NCI-H2196 treated with DMSO at 0.1 percent for 48 hours (cell line): ENCODE measurements around the gene GLMN.

Experiments used
- DNase-seq: peaks from one replicate; lab custom pipeline; 2025; ENCODE audit not compliant: unreplicated experiment; lab: John Stamatoyannopoulos, UW

GLMN gene, protein sequence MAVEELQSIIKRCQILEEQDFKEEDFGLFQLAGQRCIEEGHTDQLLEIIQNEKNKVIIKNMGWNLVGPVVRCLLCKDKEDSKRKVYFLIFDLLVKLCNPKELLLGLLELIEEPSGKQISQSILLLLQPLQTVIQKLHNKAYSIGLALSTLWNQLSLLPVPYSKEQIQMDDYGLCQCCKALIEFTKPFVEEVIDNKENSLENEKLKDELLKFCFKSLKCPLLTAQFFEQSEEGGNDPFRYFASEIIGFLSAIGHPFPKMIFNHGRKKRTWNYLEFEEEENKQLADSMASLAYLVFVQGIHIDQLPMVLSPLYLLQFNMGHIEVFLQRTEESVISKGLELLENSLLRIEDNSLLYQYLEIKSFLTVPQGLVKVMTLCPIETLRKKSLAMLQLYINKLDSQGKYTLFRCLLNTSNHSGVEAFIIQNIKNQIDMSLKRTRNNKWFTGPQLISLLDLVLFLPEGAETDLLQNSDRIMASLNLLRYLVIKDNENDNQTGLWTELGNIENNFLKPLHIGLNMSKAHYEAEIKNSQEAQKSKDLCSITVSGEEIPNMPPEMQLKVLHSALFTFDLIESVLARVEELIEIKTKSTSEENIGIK

DNA sequence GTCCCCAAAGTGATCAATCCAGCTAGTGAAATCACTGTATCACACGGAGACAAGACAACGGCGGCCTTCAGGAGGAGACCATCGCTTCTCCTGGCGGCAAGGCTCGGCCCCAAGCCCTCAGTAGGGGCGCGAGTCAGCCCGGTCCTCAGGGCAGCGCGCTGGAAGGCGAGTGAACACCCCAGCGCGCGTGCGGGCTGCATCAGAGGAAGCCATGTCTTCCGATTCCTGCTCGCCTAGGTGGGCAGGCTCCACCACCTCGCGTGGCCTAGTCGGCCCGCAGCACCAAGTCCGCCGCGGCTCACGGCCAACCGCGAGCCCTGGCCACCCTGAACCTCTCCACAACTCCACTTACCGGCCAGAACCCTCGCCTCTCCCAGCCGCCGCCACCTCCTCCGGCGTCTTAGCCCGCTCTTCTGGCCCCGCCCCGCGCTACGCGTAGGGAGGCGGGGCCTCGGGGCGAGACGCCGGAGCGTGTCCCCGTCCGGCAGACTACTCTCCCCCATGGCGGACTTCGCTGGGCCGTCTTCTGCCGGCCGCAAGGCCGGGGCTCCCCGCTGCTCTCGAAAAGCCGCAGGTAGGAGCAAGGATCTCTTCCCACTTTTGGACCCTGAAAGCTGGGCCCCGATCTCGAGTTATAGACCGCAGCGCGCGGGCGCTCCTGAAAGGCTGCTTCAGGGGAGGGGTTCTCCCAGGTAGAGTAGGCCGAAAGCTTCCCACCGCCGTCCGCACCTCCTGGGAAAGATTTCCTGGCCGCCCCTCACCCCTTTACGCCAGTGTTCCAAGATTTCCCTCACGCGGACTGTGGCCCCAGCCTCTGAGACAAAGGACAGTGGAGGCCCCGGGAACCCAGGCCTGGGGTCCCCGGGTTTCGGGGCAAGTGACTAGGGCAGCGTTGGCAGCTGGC is at the start of gene GLMN, which contains the start of gene RPAP2:
GLMN (minus strand) TSS at position 415 of the 904 bp plus-strand sequence. CDS start 988 bp downstream, outside the sequence.
RPAP2 (plus strand) TSS at position 487 of the 904 bp plus-strand sequence; CDS start at position 502, 15 bp downstream.
- DNase-seq = peak; percentile 72

DNA sequence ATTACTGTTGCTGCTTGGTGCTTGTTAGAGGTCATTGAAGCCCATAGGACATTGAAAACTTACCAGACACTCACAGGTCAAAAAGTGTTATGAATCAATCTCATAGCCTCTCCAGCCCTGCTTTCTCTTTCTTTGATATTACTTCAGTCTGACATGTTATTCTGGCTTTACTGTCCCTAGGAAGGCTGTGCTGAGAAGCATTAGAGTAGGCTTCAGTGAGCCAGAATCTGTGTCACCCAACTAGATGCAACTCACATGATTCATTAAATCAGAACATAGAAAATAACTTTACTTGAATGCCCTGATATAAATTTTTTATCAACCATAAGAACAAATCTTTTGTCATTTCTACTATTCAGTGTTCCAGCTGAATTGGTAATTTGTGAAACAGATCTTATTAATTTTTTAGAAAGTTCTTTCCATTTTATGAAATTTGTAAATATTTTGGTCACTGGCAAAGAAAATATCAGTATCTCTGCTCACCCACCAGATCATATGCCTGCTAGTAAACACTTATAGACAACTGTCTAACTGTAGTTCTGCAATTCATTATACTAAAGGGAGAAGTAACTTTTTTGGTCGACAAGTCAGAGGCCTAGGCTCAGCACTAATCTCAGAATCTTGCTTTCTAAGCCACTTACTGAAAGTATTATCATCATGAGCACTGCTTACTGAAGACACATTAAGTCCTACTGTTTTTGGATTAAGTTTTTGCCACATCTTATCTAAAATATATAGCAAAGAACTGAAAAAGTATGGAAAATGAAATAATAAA is 48.3 kb upstream of the GLMN start:
- DNase-seq = no peak

DNA sequence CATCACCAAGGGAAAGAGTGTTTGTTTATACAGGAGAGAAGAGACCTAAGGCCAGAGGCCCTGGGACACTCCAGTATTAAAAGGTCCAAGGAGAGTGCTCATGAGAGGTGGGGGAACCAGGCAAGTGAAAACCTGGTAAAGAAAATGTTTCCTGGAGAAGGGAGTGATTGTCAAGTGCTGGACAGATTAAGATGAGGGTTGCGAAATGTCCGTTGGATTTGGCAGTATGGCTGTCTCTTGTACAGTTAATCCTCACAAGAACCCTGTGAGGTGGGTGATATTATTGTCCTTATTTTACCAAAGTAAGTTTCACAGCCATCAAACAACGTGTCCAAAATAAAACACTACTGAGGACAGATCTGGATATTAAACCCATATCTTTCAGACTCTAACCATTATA is 44.3 kb upstream of the GLMN start:
- DNase-seq = no peak

DNA sequence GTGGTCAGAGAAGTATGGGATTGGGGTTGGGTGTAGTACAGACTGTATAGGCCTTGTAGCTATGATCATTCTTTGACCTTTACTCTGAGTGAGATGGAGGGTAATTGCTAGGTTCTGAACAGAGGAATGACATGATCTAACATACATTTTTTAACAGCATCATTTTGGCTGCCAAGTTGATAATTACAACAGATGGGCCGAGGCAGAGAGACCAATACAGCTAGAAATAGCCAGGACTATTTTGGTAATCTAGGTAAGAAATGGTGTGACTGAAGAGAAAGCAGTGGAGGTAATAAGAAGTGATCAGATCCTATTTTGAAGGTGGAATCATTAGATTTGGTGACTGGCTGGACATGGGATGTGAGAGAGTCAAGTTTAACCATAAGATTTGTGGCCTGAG is 43.6 kb upstream of the GLMN start:
- DNase-seq = no peak

DNA sequence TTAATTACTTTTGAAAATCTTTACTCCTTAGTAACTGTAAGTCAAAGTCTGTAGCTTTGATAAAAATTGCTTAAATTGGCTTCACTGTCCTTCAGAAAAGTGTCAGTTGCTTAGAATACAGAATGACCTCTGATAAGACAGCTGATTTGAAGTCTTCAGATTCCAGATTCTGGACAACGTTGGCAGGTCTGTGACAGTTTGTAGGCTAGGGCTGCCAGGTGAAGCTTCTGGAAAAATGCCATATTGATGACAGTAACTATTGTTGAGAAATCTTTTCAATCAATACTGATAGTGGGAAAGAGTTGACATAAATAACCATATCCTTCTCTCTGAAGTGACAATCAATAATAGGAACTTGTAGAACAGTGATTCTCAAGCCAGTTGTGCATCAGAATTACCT is 41.4 kb upstream of the GLMN start:
- no peak for DNase-seq

DNA sequence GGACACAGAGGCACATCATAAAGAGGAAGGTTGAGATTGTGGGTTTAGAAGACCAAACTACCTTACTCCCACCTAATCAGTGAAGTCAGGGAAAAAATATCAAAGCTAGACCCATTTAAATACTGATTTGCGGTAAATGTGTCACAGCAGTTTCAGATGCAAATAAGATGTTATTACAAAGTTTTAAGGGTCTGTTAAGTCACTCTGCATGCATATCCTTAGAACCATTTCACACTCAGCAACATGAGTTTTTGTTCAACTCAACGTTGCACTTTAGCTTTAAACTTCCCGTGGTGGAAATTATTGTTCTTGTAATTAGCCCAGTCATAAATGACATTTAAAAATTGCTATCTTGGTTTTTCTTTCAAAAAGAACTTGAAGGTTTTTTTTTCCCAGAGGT is 34.9 kb upstream of the GLMN start:
- DNase-seq = no peak

DNA sequence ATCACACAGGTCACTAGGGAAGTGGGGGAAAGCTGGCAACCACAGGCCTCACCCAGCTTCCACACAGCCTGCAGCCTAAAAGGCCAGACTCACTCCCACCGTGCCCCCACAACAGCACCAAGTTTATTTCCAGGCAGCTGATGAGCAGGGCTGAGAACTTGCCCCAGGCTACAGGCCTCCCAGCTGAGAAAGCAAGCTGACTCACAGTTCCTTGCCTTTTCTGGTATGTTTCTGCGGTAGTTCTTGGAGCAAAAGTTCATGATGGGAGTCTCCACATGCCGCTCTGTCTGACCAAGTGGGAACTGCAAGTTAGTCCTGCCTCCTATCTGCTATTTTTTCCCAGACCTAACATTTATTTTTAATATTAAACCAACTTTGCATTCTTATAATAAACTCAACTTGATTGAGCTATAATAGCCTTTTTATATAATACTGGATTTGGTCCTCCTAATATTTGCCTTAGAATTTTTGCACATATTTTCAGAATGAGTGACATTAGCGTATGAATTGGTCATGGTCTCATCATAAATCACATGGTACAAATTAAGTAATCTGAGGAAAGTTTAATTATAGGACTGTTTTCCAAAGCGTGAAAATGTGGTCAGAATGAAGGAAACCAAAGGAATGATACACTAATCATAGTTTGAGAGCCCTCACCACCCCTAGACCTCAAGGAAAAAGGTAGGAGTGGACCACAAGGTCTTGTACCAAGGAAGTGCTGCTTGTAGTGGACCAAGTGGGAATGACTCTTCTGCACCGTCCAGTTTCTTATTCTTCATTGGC is 30.8 kb upstream of the GLMN start:
- no peak for DNase-seq

DNA sequence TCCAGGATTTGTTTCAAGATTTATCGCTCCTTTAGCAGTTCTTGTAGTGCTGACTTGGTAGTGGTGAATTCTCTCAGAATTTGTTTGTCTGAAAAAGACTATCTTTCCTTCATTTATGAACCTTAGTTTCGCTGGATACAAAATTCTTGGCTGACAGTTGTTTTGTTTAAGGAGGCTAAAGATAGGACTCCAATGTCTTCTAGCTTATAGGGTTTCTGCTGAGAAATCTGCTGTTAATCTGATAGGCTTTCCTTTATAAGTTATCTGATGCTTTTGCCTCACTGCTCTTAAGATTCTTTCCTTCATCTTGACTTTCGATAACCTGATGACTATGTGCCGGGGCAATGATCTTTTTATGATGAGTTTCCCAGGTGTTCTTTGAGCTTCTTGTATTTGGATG is 29.0 kb upstream of the GLMN start:
- no peak for DNase-seq

DNA sequence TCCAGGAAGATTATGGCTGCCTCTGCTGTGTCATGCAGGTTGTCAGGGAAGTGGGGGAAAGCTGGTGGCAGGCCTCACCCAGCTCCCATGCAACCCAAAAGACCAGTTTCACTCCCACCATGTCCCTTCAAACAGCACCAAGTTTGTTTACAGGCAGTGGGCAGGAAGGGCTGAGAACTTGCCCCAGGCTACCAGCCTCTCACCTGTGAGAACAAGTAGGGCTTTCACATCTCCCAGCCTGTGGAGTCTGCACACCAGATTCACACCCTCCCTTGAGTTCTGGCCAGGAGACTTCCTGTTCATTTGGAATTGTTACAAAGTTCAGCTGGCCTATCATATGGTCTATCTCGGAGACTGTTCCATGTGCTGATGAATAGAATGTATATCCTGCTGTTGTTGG is 27.9 kb upstream of the GLMN start:
- DNase-seq = no peak

DNA sequence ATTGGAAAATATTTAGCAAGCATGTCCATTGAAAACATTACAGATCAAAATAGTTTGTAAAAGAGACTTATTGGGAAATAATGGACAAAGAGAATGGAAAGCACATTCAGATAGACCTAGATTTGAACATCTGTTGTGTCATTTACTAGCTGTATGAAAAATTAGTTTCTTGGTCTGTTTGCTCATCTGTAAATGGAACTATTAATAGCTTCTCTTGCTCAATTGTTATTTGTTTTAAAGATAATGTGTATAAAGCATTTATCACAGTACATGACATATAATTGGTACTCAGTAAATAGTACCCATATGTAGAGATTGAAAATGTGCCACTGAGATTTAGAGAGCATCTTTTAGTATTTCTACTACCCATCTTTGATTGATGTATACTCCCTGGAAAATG is 26.0 kb upstream of the GLMN start:
- DNase-seq = no peak

DNA sequence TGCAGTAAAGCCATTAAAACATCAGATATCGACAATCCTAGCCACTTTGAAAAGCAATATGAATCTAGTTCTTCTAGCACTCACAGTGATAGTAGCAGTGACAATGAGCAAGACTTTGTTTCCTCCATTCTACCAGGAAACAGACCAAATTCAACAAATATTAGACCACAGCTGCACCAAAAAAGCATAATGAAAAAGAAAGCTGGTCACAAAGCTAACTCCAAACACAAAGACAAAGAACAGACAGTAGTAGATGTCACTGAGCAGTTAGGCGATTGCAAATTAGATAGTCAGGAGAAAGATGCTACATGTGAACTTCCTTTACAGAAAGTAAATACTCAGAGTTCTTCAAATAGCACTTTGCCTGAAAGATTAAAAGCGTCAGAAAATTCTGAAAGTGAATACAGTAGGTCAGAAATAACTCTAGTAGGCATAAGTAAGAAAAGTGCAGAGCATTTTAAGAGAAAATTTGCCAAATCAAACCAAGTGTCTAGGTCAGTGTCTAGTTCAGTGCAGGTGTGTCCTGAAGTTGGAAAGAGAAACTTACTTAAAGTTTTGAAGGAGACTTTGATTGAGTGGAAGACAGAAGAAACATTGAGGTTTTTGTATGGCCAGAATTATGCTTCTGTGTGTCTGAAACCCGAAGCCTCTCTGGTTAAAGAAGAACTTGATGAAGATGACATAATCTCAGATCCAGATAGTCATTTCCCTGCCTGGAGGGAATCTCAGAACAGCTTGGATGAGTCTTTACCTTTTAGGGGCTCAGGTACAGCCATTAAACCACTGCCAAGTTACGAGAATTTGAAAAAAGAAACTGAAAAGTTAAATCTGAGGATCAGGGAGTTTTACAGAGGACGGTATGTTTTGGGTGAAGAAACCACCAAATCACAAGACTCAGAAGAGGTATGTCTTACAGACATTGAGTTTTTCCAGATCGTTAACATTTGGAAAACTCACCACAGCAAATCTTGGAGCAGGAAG is 25.0 kb upstream of the GLMN start:
- no peak for DNase-seq

DNA sequence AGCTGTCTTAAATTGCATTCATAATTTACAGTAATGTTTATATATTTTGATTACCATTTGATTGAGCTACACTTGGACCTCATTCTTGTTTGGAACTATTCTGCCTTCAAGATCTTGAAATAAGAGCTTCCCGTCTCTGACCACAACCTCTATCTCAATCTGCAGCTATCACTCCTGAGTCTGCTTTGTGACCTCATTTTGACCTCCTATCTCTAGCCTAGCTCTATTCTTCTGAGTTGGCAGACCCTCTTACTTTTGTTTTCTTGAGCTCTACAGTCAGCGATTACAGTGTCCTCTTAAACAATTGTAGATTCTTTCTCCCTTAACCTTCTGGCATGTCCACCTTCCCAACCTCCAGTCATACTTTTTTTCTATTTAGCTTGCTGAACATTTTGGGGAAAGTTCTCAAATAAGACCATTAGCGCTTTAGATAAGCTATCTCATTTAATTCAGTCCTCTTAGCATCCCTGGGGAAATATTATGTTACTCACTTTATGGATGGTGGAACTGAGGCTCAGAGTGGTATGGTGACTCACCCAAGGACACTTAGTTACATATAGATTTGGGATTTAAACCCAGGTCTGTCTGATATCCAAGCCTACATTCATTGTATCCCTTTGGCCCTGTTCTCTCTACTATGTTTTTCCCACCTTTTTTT is 19.2 kb upstream of the GLMN start:
- no peak for DNase-seq

DNA sequence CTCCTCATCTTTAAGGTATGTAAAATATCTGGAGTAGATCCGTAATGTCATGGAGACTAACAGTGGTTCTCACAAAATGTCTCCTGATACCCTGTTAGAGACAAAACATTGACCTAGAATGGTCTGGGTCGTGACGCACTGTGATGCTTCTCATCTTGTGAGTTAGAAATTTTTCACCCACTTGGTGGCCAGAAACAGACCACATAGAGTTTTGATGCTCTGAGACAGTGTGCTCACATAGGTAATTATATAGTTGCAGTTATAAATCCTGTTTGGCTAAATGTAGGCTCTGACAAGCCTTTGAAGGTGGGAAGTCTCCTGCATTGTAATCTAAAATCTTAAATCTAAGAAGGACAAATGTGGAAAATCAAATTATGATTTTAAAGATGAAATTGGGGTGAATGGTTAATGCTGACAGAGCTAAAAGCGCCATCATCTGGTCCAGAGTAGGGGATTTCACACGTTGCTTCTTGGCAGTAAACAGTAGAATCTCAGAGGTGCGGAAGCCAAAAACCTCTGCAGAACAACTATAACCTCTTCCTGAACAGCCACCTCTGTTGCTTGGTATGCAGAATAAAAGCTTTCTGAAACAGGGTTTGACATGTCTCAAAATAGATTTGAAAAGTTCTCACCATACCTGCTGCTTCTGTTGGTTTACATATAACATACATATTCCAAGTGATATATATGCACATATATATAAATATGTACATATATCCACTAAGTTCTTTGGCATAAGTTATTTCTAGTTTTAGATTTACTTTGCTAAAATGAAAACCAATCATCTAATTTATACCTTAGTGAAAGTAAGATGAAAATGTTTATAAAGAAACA is 17.2 kb upstream of the GLMN start:
- DNase-seq = no peak

DNA sequence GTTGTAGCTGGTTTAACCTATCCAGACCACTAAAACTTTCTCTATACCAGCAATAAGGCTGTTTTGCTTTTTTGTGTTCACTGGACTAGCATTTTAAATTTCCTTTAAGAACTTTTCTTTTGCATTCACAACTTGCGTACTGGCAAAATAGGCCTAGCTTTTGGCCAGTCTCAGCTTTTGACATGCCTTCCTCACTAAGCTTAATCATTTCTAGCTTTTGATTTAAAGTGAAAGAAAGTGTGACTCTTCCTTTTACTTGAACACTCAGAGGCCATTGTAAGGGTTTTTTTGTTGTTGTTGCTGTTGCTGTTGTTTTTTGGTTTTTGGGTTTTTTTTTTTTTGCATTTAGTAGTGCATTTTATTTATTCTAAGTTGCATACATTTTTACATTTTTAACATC is 15.2 kb upstream of the GLMN start:
- DNase-seq = no peak

DNA sequence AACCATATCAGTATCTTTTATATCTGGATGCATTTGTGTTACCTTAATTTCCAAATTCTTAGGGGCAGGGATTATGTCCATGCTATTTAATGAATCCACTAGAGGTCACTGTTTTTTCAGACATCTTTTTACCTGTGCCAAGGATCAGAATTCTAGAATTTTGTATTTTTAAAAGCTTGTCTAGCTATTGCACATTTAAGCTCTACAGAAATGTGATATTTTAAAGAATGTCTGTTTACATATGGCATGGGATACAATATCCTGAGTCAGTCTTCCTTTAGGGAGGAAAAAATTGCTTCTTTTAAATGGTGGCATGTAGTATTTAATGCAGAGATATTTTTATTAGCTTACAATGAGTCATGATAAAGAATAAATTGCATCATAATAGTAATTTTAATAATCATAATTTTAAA is 11.4 kb upstream of the GLMN start:
- peak; percentile 45 for DNase-seq

DNA sequence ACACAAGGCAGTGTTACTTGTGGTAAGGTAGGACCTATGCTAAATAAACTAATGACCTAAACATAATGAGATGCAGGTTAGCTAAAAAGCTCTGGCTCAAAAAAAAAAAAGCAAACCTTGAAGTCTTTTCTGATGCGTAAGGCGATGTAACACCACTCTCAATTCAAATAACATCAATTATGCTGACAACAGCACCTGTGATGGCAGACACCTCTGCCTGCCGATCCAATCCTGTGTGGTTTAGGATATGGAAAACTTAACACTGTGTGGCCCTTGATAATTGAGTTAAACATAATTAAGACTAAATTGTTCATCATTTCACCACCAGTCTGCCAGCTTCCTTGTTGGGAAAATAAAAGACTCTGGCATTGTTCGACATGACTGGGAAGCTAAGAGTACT is 9.2 kb upstream of the GLMN start:
- DNase-seq = no peak

DNA sequence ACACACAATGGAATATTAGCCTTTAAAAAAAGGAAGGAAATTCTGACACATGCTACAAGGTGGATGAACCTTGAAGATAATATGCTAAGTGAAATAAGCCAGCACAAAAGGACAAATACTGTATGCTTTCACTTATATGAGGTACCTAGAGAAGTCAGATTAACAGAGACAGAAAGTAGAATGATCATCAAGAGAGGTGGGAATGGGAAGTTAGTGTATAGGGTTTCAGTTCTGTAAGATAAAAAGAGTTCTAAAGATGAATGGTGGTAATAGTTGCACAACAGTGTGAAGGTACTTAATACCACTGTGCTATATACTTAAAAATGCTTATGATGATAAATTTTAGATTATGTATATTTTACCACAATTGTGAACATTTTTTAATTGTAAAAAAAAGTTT is 7.2 kb upstream of the GLMN start:
- DNase-seq = no peak

DNA sequence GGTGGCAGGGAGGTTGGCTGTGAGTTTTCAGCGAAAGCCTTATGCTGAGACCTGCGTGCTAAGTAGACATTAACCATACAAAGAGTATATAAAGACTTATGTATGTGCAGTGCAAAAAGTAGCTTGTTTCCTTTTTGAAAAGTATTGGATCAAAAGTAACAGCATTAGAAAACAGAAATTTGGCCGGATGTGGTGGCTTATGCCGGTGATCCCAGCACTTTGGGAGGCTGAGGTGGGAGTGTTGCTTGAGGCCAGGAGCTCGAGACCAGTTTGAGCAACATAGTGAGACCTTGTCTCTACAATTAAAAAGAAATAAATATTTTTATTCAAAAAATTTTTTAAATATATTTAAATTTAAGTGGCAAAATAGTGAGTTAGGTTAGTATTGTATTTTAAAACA is 2.2 kb upstream of the GLMN start:
- no peak for DNase-seq
